HL-60 (cell line): ENCODE data around the gene ATOSB.
"Not testable (repeated sequence)": the region's sequence is repeated elsewhere in the genome, so short reads cannot be mapped to it uniquely, and the experiment has no call there.

Source experiments
- POLR2AphosphoS5 ChIP-seq: IDR thresholded peaks from 2 replicates; pipeline ENCODE4 v1.6.1; 2012; ENCODE audit warnings: low read depth
- TF ChIP-seq, protein P1 (sequence below): IDR thresholded peaks from one replicate; pipeline ENCODE4 v1.5.1; 2011; ENCODE audit warnings: low read length, control low read depth, inconsistent platforms; ENCODE audit not compliant: insufficient read depth

DNA sequence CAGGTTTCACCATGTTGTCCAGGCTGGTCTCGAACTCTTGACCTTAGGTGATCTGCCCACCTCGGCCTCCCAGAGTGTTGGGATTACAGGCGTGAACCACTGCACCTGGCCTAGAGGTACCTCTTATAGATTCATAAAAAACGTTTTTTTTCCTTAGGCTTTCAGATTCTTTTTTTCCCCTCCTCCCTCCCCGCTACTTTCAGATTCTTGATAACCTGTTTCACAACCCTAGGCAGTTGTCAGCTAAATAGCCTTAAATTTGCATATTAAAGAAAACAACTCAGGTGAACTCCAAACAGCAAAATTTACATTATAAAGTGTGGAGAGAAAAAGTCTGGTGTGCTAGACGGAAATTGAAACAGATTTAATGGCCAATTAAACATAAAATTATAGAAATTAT, 42.2 kb upstream of the ATOSB start:
- TF ChIP-seq, protein P1, sequence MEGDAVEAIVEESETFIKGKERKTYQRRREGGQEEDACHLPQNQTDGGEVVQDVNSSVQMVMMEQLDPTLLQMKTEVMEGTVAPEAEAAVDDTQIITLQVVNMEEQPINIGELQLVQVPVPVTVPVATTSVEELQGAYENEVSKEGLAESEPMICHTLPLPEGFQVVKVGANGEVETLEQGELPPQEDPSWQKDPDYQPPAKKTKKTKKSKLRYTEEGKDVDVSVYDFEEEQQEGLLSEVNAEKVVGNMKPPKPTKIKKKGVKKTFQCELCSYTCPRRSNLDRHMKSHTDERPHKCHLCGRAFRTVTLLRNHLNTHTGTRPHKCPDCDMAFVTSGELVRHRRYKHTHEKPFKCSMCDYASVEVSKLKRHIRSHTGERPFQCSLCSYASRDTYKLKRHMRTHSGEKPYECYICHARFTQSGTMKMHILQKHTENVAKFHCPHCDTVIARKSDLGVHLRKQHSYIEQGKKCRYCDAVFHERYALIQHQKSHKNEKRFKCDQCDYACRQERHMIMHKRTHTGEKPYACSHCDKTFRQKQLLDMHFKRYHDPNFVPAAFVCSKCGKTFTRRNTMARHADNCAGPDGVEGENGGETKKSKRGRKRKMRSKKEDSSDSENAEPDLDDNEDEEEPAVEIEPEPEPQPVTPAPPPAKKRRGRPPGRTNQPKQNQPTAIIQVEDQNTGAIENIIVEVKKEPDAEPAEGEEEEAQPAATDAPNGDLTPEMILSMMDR: not testable (repeated sequence)
- not testable (repeated sequence) for TF ChIP-seq POLR2AphosphoS5
